Thyroid gland (tissue), 4 donors: ENCODE measurements around the gene BTNL8.

Source experiments
- POLR2A ChIP-seq, 2 donors: fragments of 450-650 bp; IDR thresholded peaks; one replicate each; pipeline ENCODE4 v1.6.1; 2017; ENCODE audit warnings: antibody characterized with exemption in 2 of 2, mild to moderate bottlenecking in 2 of 2, moderate library complexity in 1 of 2
- TF ChIP-seq, protein P1 (sequence below), 6 experiments: fragments of 200-600 bp in 3 of 6; fragments of 450-650 bp in 3 of 6; sonication (generic) in 3 of 6; IDR thresholded peaks; one replicate each; pipeline ENCODE4 v1.5.1; 2016 to 2019; ENCODE audit warnings: antibody characterized with exemption in 6 of 6, mild to moderate bottlenecking in 2 of 6, inconsistent platforms in 1 of 6, moderate library complexity in 1 of 6

GRCh38 chr5:180935203-180935602 lies 36.2 kb downstream of the BTNL8 start:
- TF ChIP-seq, protein P1, sequence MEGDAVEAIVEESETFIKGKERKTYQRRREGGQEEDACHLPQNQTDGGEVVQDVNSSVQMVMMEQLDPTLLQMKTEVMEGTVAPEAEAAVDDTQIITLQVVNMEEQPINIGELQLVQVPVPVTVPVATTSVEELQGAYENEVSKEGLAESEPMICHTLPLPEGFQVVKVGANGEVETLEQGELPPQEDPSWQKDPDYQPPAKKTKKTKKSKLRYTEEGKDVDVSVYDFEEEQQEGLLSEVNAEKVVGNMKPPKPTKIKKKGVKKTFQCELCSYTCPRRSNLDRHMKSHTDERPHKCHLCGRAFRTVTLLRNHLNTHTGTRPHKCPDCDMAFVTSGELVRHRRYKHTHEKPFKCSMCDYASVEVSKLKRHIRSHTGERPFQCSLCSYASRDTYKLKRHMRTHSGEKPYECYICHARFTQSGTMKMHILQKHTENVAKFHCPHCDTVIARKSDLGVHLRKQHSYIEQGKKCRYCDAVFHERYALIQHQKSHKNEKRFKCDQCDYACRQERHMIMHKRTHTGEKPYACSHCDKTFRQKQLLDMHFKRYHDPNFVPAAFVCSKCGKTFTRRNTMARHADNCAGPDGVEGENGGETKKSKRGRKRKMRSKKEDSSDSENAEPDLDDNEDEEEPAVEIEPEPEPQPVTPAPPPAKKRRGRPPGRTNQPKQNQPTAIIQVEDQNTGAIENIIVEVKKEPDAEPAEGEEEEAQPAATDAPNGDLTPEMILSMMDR (IDR thresholded peaks at IDR 0.05), result no peak
- TF ChIP-seq POLR2A (IDR thresholded peaks at IDR 0.05), result no peak
